DND-41 (cell line): ENCODE results near the gene FOXO3.

Experiments used
- EZH2 ChIP-seq: IDR thresholded peaks from 3 replicates; pipeline ENCODE4 v1.6.1; 2012; ENCODE audit warnings: borderline replicate concordance, low read depth, mild to moderate bottlenecking, moderate library complexity, low read length, inconsistent platforms; ENCODE audit not compliant: severe bottlenecking
- TF ChIP-seq, protein P1 (sequence below): IDR thresholded peaks from 2 replicates; pipeline ENCODE4 v1.5.1; 2012; ENCODE audit warnings: borderline replicate concordance, low read length, moderate library complexity, mild to moderate bottlenecking; ENCODE audit not compliant: poor library complexity, severe bottlenecking; ENCODE audit errors: extremely low read depth

DNA sequence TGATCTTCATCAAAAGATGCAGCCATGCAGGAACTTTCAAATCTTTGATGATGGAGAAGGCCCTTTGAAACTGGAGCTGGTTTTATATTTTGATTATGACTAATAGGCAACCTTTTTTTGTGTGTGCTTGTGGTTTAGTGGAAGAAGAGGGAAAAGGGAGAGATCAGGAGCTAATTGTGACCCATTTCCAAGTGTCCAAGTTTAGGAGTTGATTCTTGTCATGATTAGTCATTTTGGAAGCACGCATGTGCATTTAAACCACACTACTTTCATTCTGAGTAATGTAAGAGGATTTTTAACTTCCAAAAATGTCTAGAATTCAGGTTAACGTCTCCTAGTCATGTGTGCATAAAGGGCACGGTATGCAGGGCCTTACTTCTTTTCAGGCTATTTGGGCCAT lies 3.5 kb downstream of the FOXO3 start:
- TF ChIP-seq, protein P1, sequence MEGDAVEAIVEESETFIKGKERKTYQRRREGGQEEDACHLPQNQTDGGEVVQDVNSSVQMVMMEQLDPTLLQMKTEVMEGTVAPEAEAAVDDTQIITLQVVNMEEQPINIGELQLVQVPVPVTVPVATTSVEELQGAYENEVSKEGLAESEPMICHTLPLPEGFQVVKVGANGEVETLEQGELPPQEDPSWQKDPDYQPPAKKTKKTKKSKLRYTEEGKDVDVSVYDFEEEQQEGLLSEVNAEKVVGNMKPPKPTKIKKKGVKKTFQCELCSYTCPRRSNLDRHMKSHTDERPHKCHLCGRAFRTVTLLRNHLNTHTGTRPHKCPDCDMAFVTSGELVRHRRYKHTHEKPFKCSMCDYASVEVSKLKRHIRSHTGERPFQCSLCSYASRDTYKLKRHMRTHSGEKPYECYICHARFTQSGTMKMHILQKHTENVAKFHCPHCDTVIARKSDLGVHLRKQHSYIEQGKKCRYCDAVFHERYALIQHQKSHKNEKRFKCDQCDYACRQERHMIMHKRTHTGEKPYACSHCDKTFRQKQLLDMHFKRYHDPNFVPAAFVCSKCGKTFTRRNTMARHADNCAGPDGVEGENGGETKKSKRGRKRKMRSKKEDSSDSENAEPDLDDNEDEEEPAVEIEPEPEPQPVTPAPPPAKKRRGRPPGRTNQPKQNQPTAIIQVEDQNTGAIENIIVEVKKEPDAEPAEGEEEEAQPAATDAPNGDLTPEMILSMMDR, result no peak
- no peak for TF ChIP-seq EZH2
